Suppressor macrophage treated with lipopolysaccharide for 1 hour (primary cell): ENCODE results near the gene SAG.
"Not testable (repeated sequence)": the region's sequence is repeated elsewhere in the genome, so short reads cannot be mapped to it uniquely, and the experiment has no call there.

ENCODE experiments used
- DNase-seq, 3 donors: peaks; one replicate each; pipeline ENCODE4 v3.0.0-alpha.2; 2020 to 2022

The SAG gene

GRCh38 chr2:233334915-233335314 is 27.3 kb downstream of the SAG start:
- DNase-seq: no peak

GRCh38 chr2:233336091-233336490 is 28.5 kb downstream of the SAG start:
- not testable (repeated sequence) for DNase-seq

- DNase-seq: no peak
Measured at GRCh38 chr2:233336541-233336940, 28.9 kb downstream of the SAG start.

GRCh38 chr2:233338046-233338445 is 30.4 kb downstream of the SAG start:
- DNase-seq: no peak

GRCh38 chr2:233338812-233339368 is 31.3 kb downstream of the SAG start:
- no peak for DNase-seq

DNA sequence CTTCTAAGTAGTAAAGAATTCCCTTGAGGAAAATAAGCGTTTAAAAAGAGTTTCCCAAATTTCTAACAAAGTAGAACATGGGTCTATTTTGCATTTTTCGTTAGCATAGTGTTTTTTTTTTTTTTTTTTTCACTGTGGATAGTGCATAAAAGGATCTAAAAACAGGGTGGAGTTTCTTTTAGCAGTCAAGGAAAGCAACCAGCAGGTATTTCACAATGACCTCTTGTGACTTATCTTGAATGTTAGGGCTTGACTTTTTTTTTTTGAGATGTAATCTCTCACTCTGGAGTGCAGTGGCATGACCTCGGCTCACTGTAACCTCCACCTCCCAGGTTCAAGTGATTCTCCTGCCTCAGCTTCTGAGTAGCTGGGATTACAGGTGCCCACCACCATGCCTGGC is 31.8 kb downstream of the SAG start:
- peak in 1 of 3 donors; percentile 42 for DNase-seq

DNA sequence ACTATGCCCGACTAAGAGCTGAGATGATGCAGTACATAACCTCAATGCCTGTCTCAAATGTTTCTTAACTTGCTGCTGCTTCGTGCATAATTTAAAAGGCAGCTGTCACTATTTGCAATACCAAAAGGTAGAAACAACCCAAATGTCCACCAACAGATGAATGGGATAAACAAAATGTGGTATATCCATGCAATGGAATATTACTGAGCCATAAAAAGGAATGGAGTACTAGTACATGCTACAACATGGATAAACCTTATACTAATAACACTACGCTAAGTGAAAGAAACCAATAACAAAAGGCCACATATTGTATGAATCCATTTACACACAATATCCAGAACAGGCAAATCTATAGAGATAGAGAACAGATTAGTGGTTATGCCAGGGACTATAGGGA is 33.7 kb downstream of the SAG start:
- DNase-seq: no peak

DNA sequence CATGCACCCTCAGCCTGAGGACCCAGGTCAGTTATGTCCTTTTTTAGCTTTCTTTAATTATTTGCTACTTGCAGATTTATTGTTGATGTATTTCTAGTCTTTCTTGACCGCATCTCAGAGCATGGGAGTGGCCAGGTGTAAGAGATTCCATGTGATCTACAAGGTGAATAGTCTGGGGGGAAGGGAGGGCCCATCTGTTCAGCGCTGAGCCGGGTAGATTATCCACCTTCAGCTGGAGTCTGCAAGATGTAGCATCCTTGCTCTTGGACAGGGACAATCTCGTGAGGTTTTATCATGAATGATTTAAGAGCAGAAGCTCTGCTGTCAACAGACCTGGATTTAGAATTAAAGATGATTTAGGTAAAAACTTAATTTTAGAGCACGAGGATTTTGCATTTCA is 34.7 kb downstream of the SAG start:
- no peak for DNase-seq

- no peak for DNase-seq
Measured at GRCh38 chr2:233343171-233343705, 35.6 kb downstream of the SAG start.

- no peak for DNase-seq
Measured at GRCh38 chr2:233346376-233346775, 38.8 kb downstream of the SAG start.

- no peak for DNase-seq
Measured at GRCh38 chr2:233346930-233347329, 39.3 kb downstream of the SAG start.

DNA sequence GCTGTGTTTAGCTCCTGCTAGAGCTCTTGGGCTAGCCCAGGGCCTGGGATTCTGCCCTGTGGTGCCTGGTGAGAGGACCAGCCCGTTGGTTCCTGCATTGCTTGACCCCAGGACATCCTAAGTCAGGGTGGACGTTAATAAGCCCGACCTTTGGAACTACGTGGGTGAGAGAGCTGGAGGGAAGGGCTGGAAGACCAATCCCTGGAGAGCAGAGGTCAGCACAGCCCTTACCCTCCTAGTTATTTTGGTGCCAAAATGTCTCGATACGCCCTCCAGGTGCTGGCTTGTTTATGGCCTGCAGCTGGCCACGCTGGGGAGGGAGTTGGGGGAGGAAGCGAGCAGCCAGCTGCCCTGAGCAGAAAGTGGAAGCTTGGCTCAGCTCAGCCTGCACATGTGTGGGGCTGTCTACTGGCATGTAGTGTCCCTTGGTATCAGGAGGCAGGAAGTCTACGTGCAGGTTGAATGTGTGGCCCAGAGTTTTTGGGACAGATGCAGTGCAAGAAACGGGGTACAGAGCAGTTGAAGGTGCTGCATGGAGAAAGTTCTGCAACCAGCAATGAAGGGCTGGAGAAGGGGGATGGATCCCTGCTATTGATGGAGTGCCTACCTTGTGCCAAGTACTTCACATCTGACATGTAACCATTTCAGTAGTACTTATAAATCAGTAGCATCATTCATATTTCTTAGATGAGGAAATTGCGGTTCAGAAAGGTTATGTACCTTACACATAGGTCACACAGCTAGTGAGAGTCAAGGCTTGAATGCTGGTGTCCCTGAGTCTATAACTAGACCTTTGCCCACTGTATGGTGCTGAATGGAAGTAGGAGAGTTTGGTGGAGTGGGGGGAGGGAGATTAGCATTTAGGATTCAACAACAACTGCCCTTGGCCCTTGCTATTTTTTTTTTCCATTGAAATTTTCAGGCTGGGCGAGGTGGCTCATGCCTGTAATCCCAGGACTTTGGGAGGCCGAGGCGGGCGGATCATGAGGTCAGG is 41.7 kb downstream of the SAG start:
- peak; percentile 37 to 60 (median 41) for DNase-seq

GRCh38 chr2:233350708-233351107 is 43.1 kb downstream of the SAG start:
- DNase-seq: peak; percentile 68 to 80 (median 78)

DNA sequence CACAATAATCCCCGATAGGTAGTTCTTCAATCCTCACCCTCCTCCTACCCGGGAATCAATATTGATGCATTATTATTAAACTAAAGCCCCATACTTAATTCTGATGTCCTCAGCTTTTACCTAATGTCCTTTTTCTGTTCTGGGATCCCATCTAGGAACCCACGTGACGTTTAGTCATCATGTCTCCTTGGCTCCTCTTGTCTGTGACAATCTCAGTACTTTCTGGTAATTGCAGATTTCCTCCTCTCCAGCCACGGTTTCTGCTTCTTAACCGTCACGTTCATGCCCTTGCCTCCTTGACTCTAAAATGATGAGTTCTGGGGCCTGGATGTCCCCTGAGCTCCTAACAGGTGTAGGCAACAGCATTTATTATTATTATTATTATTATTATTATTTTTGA is 43.8 kb downstream of the SAG start:
- peak; percentile 69 to 81 (median 71) for DNase-seq

- DNase-seq: no peak
Measured at GRCh38 chr2:233352141-233352842, 44.7 kb downstream of the SAG start.

- DNase-seq: no peak
Measured at GRCh38 chr2:233353101-233353768, 45.6 kb downstream of the SAG start.

- peak; percentile 67 to 94 (median 86) for DNase-seq
Measured at GRCh38 chr2:233353769-233354499, 46.3 kb downstream of the SAG start, which contains the start of gene DGKD. DGKD (plus strand) TSS chr2:233354494; CDS start chr2:233354519, 25 bp downstream.

GRCh38 chr2:233354500-233354924 is 46.9 kb downstream of the SAG start:
- DNase-seq: no peak

DNA sequence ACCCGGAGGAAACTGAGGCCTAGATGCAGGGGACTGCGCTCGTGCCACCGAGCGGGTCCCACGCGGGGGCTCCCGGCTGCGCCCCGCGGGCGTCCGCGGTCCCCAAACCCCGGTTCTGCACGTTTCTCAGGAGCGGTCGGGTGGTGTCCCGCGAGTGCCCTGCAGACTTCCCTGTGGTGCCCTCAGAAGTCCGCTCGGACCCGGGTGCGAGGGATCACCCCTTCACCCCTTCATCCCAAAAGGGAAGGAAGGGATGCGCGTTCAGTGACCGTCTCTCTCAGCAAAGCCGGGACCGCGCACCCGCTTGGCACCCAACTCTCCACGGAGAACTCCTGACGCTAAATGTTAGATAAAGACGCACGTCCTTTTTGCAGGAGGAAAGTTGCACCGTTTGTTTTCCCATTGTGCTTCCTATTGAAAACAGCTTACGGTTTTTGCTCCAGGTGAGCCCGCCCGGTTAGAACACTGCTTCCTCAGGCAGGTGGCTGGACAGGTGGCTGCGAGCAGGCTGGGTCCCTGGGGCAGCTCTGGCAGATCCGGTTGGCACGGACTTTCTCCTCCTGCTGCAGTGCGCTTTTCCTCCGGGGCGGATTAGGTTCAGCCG is 47.5 kb downstream of the SAG start:
- DNase-seq: peak; percentile 24 to 58 (median 28)

DNA sequence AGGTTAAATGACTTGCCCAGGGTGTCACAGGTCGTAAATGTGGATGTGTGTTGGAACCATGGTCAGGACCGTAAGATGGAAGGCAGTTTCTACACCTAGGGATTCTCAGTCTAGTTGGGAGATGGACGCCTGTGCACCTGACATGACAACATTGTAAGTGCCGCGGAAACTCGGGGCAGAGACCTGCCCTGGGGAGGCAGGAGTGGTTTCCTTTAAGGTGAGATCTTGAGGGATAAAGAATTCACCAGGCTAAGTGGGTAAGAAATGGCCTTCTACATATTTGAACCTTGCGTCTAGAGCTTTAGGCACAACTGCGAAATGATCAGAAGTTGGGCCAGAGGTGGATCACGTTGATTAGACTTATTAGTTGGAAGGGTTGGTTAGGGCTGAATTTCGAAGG is 48.3 kb downstream of the SAG start:
- no peak for DNase-seq

DNA sequence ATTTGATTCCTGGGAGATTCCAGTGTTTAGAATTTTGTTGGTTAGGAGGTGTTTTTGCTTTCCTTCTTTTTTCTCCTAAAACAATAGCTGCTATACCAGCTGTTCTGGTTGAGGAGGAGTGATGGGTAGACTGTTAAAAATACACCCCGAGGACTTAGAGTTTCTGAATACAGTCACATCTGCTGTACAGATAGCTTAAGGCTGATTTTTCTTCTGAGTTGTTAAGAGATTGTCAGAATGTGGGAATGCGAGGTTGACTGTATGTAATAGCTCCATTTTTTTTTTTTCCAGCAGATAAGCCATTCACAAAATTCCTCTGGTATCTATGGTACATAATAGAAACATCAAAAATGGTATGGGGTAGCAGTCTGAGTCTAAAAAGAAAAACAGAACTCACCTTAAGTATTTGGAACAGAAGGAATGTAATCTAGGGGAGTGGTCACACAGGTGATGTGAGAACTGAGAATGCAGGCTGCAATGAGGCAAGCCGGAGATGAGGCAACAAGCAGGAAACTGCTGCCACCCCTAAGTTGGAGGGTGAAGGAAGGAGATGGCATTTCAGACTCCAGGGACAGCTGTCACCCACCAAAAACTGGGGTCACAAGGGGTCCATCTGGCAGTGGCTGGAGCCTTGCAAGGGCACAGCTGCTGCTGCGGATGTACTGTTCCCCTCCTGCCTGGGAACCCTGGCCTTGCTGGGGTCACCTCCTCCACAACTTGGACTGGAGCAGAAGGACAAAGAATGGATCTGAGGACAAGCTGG is 49.1 kb downstream of the SAG start:
- no peak for DNase-seq
